ENCODE data around the gene RFX3. TPM values are rescaled to one million over a fixed set of nuclear protein-coding genes. Genes with fewer than 3 reads are reported as not detected.

RFX3 gene
- total and polyA plus RNA-seq, 2 donors (not counting 1 experiment from before 2014, with no cell fraction given): 2.8 to 3.1 TPM

- DNase-seq (ENCODE audit: low read depth in 2 of 2): no peak
- no peaks in the 10 kb centered on the region for H3K36me3 ChIP-seq (ENCODE audit: control insufficient read depth, insufficient read depth, low read length)
- no peaks in the 10 kb centered on the region for H3K4me1 ChIP-seq (ENCODE audit: control insufficient read depth, extremely low read depth, insufficient read depth, low read length)
- no peak overlapping the region for H2AFZ ChIP-seq (ENCODE audit: low read length)
- no peak for TF ChIP-seq EZH2 (IDR thresholded peaks at IDR 0.05; ENCODE audit: low read length, missing control alignments)
- TF ChIP-seq CTCF (conservative IDR thresholded peaks at IDR 0.05 in 1 of 2, IDR thresholded peaks at IDR 0.05 in 1 of 2; ENCODE audit: low read depth in 1 of 2, low read length in 2 of 2): no peak
- H3K4me2 ChIP-seq (ENCODE audit: extremely low read depth, insufficient read depth, low read length): no peak overlapping the region
- no peaks in the 10 kb centered on the region for H3K79me2 ChIP-seq (ENCODE audit: control insufficient read depth, insufficient read depth, low read length)
- H3K4me3 ChIP-seq (replicated peaks in 1 of 4; ENCODE audit: control extremely low read depth in 1 of 4, insufficient read depth in 1 of 4, low read depth in 3 of 4, low read length in 4 of 4): no peak overlapping the region
- H3K27me3 ChIP-seq (ENCODE audit: control insufficient read depth, insufficient read depth, low read length): no peaks in the 10 kb centered on the region
- H3K9ac ChIP-seq (ENCODE audit: insufficient read depth, low read length): no peak overlapping the region
- H3K27ac ChIP-seq (ENCODE audit: insufficient read depth, low read length): no peak overlapping the region
- H4K20me1 ChIP-seq (ENCODE audit: control insufficient read depth, extremely low read depth, insufficient read depth, low read length): no peaks in the 10 kb centered on the region
- H3K9me3 ChIP-seq (ENCODE audit: control insufficient read depth, insufficient read depth, low read depth, low read length): no peaks in the 10 kb centered on the region
Measured at GRCh38 chr9:3359048-3359692, 166.6 kb downstream of the RFX3 start.

GRCh38 chr9:3348169-3348568 is 177.6 kb downstream of the RFX3 start:
- TF ChIP-seq CTCF (conservative IDR thresholded peaks at IDR 0.05 in 1 of 2, IDR thresholded peaks at IDR 0.05 in 1 of 2; ENCODE audit: low read depth in 1 of 2, low read length in 2 of 2): no peak
- no peak for TF ChIP-seq EZH2 (IDR thresholded peaks at IDR 0.05; ENCODE audit: low read length, missing control alignments)
- no peaks in the 10 kb centered on the region for H3K9me3 ChIP-seq (ENCODE audit: control insufficient read depth, insufficient read depth, low read depth, low read length)
- no peak for DNase-seq (ENCODE audit: low read depth in 2 of 2)

GRCh38 chr9:3346549-3346948 is 179.3 kb downstream of the RFX3 start:
- H3K9me3 ChIP-seq (ENCODE audit: control insufficient read depth, insufficient read depth, low read depth, low read length): no peaks in the 10 kb centered on the region
- no peaks in the 10 kb centered on the region for H3K36me3 ChIP-seq (ENCODE audit: control insufficient read depth, insufficient read depth, low read length)
- H3K9ac ChIP-seq (ENCODE audit: insufficient read depth, low read length): no peak overlapping the region
- H3K4me3 ChIP-seq (replicated peaks in 1 of 4; ENCODE audit: control extremely low read depth in 1 of 4, insufficient read depth in 1 of 4, low read depth in 3 of 4, low read length in 4 of 4): no peak overlapping the region
- TF ChIP-seq EZH2 (IDR thresholded peaks at IDR 0.05; ENCODE audit: low read length, missing control alignments): no peak
- no peaks in the 10 kb centered on the region for H3K79me2 ChIP-seq (ENCODE audit: control insufficient read depth, insufficient read depth, low read length)
- H4K20me1 ChIP-seq (ENCODE audit: control insufficient read depth, extremely low read depth, insufficient read depth, low read length): no peaks in the 10 kb centered on the region
- H3K4me2 ChIP-seq (ENCODE audit: extremely low read depth, insufficient read depth, low read length): no peak overlapping the region
- no peak overlapping the region for H2AFZ ChIP-seq (ENCODE audit: low read length)
- H3K4me1 ChIP-seq (ENCODE audit: control insufficient read depth, extremely low read depth, insufficient read depth, low read length): no peaks in the 10 kb centered on the region
- H3K27ac ChIP-seq (ENCODE audit: insufficient read depth, low read length): no peak overlapping the region
- no peak for DNase-seq (ENCODE audit: low read depth in 2 of 2)
- H3K27me3 ChIP-seq (ENCODE audit: control insufficient read depth, insufficient read depth, low read length): no peaks in the 10 kb centered on the region

More at GRCh38 chr9:3348169-3348568, 177.6 kb downstream of the RFX3 start:
- H3K27me3 ChIP-seq (ENCODE audit: control insufficient read depth, insufficient read depth, low read length): no peaks in the 10 kb centered on the region
- no peak overlapping the region for H2AFZ ChIP-seq (ENCODE audit: low read length)
- H3K9ac ChIP-seq (ENCODE audit: insufficient read depth, low read length): no peak overlapping the region
- no peaks in the 10 kb centered on the region for H3K36me3 ChIP-seq (ENCODE audit: control insufficient read depth, insufficient read depth, low read length)
- no peak overlapping the region for H3K4me2 ChIP-seq (ENCODE audit: extremely low read depth, insufficient read depth, low read length)
- no peak overlapping the region for H3K27ac ChIP-seq (ENCODE audit: insufficient read depth, low read length)
- H3K4me3 ChIP-seq (replicated peaks in 1 of 4; ENCODE audit: control extremely low read depth in 1 of 4, insufficient read depth in 1 of 4, low read depth in 3 of 4, low read length in 4 of 4): no peak overlapping the region
- H3K79me2 ChIP-seq (ENCODE audit: control insufficient read depth, insufficient read depth, low read length): no peaks in the 10 kb centered on the region
- H4K20me1 ChIP-seq (ENCODE audit: control insufficient read depth, extremely low read depth, insufficient read depth, low read length): no peaks in the 10 kb centered on the region
- H3K4me1 ChIP-seq (ENCODE audit: control insufficient read depth, extremely low read depth, insufficient read depth, low read length): no peaks in the 10 kb centered on the region
